Tibial nerve (tissue), 4 donors: Measurements from ENCODE around the gene SRXN1. TPM values are rescaled to one million over a fixed set of nuclear protein-coding genes. Genes with fewer than 3 reads are reported as not detected.

ENCODE experiments used
- DNase-seq, 2 donors: peaks; one replicate each; pipeline ENCODE4 v3.0.0-alpha.2; 2019; ENCODE audit warnings: low spot score in 2 of 2
- H3K27ac ChIP-seq, 4 donors: fragments of 200-600 bp; sonication (generic) in 3 of 4; one replicate each; pipeline ENCODE4 v1.5.1; 2017 to 2019; ENCODE audit warnings: mild to moderate bottlenecking in 1 of 4
- H3K27me3 ChIP-seq, 2 donors: fragments of 200-600 bp; sonication (generic) in 1 of 2; one replicate each; pipeline versions ENCODE4 v1.5.1 to v1.6.0; 2017 to 2019
- H3K36me3 ChIP-seq, 3 donors: fragments of 200-600 bp; sonication (generic); one replicate each; pipeline ENCODE4 v1.5.1; 2018 to 2019
- H3K4me1 ChIP-seq, 4 donors: fragments of 200-600 bp; sonication (generic) in 3 of 4; one replicate each; pipeline ENCODE4 v1.5.1; 2017 to 2019
- H3K4me3 ChIP-seq, 4 donors: fragments of 200-600 bp; sonication (generic) in 3 of 4; one replicate each; pipeline ENCODE4 v1.5.1; 2017 to 2019; ENCODE audit warnings: mild to moderate bottlenecking in 1 of 4, moderate library complexity in 1 of 4
- H3K9me3 ChIP-seq, 4 donors: fragments of 200-600 bp; sonication (generic) in 3 of 4; one replicate each; pipeline ENCODE4 v1.5.1; 2017 to 2019
- EP300 ChIP-seq, 2 donors: sonication (generic); formaldehyde crosslinking; IDR thresholded peaks; one replicate each; pipeline ENCODE4 v1.6.1; 2017; ENCODE audit warnings: antibody characterized with exemption in 2 of 2, mild to moderate bottlenecking in 1 of 2
- POLR2A ChIP-seq, 2 donors: fragments of 450-650 bp; IDR thresholded peaks; one replicate each; pipeline ENCODE4 v1.6.1; 2017; ENCODE audit warnings: antibody characterized with exemption in 2 of 2, mild to moderate bottlenecking in 2 of 2, moderate library complexity in 2 of 2
- WGBS, 2 donors: methylation state at CpG; one replicate each; pipeline ENCODE4 v1.1.5; 2018; 5-methylcytosine and 5-hydroxymethylcytosine counted together
- total RNA-seq, 4 donors: library from RNA; depleted of rRNA; stranded (reverse); fragments of >200 nt; gene quantifications; one replicate each; pipeline ENCODE4 v1.1.0, GENCODE V29; 2016
- TF ChIP-seq, protein P1 (sequence below), 5 experiments: fragments of 200-600 bp in 3 of 5; fragments of 450-650 bp in 2 of 5; sonication (generic) in 3 of 5; IDR thresholded peaks; one replicate each; pipeline ENCODE4 v1.5.1; 2016 to 2019; ENCODE audit warnings: antibody characterized with exemption in 5 of 5, mild to moderate bottlenecking in 3 of 5, moderate library complexity in 2 of 5

Gene SRXN1
- total RNA-seq, 4 donors from 2014 or later, result 15.1 to 31.8 (median 19.5) TPM

- Histone ChIP-seq H3K27ac (no peak overlapping the region), H3K4me3 (no peak overlapping the region), H3K36me3 (no peaks in the 10 kb centered on the region), H3K4me1 (no peaks in the 10 kb centered on the region), H3K9me3 (peaks cover 0 to 5% (median 0%) of the 10 kb centered on the region in 4 donors), H3K27me3 (peaks cover 0 to 9% of the 10 kb centered on the region in 2 donors)
- no peak for DNase-seq
- TF ChIP-seq EP300 (IDR thresholded peaks at IDR 0.05), result no peak
- no peak for TF ChIP-seq POLR2A (IDR thresholded peaks at IDR 0.05)
- TF ChIP-seq, protein P1, sequence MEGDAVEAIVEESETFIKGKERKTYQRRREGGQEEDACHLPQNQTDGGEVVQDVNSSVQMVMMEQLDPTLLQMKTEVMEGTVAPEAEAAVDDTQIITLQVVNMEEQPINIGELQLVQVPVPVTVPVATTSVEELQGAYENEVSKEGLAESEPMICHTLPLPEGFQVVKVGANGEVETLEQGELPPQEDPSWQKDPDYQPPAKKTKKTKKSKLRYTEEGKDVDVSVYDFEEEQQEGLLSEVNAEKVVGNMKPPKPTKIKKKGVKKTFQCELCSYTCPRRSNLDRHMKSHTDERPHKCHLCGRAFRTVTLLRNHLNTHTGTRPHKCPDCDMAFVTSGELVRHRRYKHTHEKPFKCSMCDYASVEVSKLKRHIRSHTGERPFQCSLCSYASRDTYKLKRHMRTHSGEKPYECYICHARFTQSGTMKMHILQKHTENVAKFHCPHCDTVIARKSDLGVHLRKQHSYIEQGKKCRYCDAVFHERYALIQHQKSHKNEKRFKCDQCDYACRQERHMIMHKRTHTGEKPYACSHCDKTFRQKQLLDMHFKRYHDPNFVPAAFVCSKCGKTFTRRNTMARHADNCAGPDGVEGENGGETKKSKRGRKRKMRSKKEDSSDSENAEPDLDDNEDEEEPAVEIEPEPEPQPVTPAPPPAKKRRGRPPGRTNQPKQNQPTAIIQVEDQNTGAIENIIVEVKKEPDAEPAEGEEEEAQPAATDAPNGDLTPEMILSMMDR (IDR thresholded peaks at IDR 0.05), result no peak
- 83 to 86% methylated on average over 4 of the region's 4 CpGs for WGBS, 2 donors
Measured at GRCh38 chr20:625360-625932, 27.6 kb downstream of the SRXN1 start.

GRCh38 chr20:623704-624103, 29.3 kb downstream of the SRXN1 start:
- Histone ChIP-seq H3K27ac (no peak overlapping the region), H3K4me3 (no peak overlapping the region), H3K9me3 (peaks cover 0 to 5% (median 0%) of the 10 kb centered on the region in 4 donors), H3K4me1 (no peaks in the 10 kb centered on the region), H3K36me3 (no peaks in the 10 kb centered on the region), H3K27me3 (peaks cover 0 to 18% of the 10 kb centered on the region in 2 donors)
- no peak for DNase-seq
- 72 to 73% methylated on average over 4 of the region's 4 CpGs for WGBS, 2 donors
- TF ChIP-seq, protein P1 (IDR thresholded peaks at IDR 0.05), result no peak
- TF ChIP-seq EP300 (IDR thresholded peaks at IDR 0.05) (no peak), POLR2A (IDR thresholded peaks at IDR 0.05) (no peak)

DNA sequence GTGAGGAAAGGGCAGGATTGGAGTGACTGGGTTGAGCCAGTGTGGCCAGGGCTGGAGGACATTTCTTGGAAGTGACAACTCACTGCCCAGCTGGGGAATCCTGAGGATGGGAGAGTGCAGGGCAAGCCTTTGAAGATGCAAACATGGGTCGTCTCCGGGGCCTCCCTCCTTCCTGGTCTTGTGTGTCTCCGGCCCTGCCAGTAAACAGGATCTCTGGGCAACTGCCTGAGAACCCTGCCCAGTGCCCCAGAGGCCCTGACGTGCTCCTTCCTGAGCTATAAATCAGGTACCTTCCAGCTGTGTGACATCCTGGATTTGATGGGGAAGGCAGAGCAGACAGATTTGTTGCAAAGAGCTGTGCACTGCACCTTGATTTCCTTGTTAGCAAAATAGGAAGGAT, 30.0 kb downstream of the SRXN1 start:
- no peak for DNase-seq
- H3K27me3 ChIP-seq, result peaks cover 0 to 18% of the 10 kb centered on the region in 2 donors
- 21 to 27% methylated on average over 4 of the region's 4 CpGs for WGBS, 2 donors
- no peaks in the 10 kb centered on the region for H3K4me1 ChIP-seq
- no peak overlapping the region for H3K27ac ChIP-seq
- H3K9me3 ChIP-seq, result peaks cover 0 to 12% (median 0%) of the 10 kb centered on the region in 4 donors
- TF ChIP-seq EP300 (IDR thresholded peaks at IDR 0.05) (no peak), POLR2A (IDR thresholded peaks at IDR 0.05) (no peak)
- TF ChIP-seq, protein P1 (IDR thresholded peaks at IDR 0.05), result no peak
- no peak overlapping the region for H3K4me3 ChIP-seq
- no peaks in the 10 kb centered on the region for H3K36me3 ChIP-seq

GRCh38 chr20:622161-622560, 30.8 kb downstream of the SRXN1 start:
- DNase-seq, result no peak
- Histone ChIP-seq H3K4me1 (no peaks in the 10 kb centered on the region), H3K9me3 (peaks cover 0 to 16% (median 0%) of the 10 kb centered on the region in 4 donors), H3K4me3 (no peak overlapping the region), H3K27me3 (peaks cover 0 to 22% of the 10 kb centered on the region in 2 donors), H3K27ac (no peak overlapping the region), H3K36me3 (no peaks in the 10 kb centered on the region)
- 73 to 74% methylated on average over 7 of the region's 7 CpGs for WGBS, 2 donors
- no peak for TF ChIP-seq POLR2A (IDR thresholded peaks at IDR 0.05)
- TF ChIP-seq EP300 (IDR thresholded peaks at IDR 0.05), result no peak
- TF ChIP-seq, protein P1 (IDR thresholded peaks at IDR 0.05), result no peak

DNA sequence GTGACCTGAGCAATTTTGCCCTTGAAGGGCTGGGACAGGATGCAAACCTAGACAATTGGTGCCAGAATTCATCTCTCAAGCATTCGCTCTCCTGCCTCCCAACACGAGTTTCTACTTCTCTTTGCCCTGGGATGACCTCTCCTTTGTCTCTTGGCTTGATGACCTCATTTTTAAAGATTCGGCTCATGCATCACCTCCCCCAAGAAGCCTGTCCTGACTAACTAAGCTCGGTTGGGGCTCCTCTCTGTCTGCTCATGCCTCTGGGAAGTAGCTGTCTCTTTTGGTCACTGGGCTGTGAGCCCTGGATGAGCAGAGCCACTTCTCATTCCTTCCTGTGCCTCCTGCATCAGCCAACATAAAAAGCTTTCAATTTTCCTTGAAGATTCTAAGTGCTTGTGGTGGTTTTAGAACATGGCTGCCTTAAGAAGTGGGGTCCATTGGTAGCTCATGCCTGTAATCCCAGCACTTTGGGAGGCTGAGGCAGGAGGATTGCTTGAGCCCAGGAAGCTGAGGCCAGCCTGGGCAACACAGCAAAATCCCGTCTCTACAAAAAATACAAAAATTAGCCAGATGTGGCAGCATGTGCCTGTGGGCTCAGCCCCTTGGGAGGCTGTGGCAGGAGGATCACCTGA, 31.8 kb downstream of the SRXN1 start:
- Histone ChIP-seq H3K27me3 (peaks cover 0 to 22% of the 10 kb centered on the region in 2 donors), H3K27ac (no peak overlapping the region), H3K4me3 (no peak overlapping the region), H3K4me1 (no peaks in the 10 kb centered on the region), H3K9me3 (peaks cover 0 to 16% (median 0%) of the 10 kb centered on the region in 4 donors), H3K36me3 (no peaks in the 10 kb centered on the region)
- DNase-seq, result no peak
- 31 to 47% methylated on average over 5 of the region's 5 CpGs for WGBS, 2 donors
- TF ChIP-seq EP300 (IDR thresholded peaks at IDR 0.05) (no peak), POLR2A (IDR thresholded peaks at IDR 0.05) (no peak)
- TF ChIP-seq, protein P1 (IDR thresholded peaks at IDR 0.05), result no peak
